ENCODE data around the gene SYNGR1.

Gene SYNGR1

DNA sequence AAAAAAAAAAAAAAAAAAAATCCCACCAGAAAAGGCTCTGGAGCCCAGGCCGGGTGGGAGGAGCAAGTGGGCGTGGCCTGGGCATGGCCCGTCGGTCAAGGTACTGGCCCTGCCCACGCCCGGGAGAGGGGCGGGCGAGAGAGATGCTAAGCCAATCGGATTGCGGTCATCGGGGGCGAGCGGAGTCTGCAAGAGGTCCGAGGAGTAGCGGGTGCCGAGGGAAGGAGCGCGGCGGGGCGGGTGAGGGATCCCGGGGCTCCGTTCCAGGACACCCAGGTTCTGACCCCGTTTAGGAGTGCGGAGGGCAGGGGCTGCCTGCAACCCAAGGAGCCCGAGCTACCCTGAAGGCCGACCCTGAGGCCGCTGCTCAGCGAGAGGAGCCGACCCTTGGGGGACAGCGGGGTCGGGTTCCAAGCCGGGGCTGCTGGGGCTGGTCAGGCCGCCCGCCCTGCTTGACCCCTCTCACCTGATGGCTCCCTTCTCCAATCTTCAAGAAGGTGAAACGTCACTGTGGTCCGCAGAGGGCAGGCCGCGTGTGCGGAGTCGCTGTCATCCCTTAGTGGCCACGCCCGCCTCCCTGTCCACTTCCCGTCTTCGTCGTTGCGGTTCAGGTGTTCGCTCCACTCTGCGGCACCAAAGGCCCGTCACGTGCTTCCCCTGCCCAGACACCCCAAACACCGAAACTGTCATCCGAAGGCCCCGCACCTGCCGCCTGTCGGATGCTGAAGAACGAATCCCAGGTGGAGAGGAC is 38.6 kb downstream of the SYNGR1 start:
- TF ChIP-seq, protein P1, sequence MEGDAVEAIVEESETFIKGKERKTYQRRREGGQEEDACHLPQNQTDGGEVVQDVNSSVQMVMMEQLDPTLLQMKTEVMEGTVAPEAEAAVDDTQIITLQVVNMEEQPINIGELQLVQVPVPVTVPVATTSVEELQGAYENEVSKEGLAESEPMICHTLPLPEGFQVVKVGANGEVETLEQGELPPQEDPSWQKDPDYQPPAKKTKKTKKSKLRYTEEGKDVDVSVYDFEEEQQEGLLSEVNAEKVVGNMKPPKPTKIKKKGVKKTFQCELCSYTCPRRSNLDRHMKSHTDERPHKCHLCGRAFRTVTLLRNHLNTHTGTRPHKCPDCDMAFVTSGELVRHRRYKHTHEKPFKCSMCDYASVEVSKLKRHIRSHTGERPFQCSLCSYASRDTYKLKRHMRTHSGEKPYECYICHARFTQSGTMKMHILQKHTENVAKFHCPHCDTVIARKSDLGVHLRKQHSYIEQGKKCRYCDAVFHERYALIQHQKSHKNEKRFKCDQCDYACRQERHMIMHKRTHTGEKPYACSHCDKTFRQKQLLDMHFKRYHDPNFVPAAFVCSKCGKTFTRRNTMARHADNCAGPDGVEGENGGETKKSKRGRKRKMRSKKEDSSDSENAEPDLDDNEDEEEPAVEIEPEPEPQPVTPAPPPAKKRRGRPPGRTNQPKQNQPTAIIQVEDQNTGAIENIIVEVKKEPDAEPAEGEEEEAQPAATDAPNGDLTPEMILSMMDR (IDR thresholded peaks at IDR 0.05; ENCODE audit: insufficient read depth, low read length, missing control alignments), result no peak
- ChIA-PET POLR2A (interaction anchor here (0.7 kb wide), 2 partner anchors 11 to 13 kb away, joined by 3 to 4 read pairs; partner anchors contain the start of gene TAB1), CTCF (interaction anchor here (2.1 kb wide), 1 partner anchor 18 kb away, joined by 9 read pairs; no protein-coding TSS in a partner anchor)
- peak overlapping the region; percentile 58 for H3K4me3 ChIP-seq (ENCODE audit: low read depth, low read length)
- no peak for DNase-seq (ENCODE audit: low read depth, low spot score)

DNA sequence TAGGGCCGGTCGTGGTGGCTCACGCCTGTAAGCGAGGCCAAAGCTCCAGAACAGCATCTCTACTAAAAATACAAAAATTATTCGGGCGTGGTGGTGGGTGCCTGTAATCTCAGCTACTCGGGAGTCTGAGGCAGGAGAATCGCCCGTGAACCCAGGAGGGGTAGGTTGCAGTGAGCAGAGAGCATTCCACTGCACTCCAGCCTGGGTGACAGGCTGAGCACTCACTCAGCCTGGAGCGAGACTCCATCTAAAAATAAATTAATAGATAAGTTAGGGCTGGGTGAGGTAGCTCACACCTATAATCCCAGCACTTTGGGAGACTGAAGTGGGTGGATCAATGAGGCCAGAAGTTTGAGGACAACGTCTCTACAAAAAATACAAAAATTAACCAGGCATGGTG is 39.6 kb downstream of the SYNGR1 start:
- TF ChIP-seq, protein P1 (IDR thresholded peaks at IDR 0.05; ENCODE audit: insufficient read depth, low read length, missing control alignments), result no peak
- no peak overlapping the region for H3K4me3 ChIP-seq (ENCODE audit: low read depth, low read length)
- no peak for DNase-seq (ENCODE audit: low read depth, low spot score)
- POLR2A ChIA-PET, result no interaction called here
- CTCF ChIA-PET, result interaction anchor here (0.7 to 2.1 kb wide), 3 partner anchors 10 to 24 kb away, joined by 3 to 9 read pairs (median 7); partner anchors contain the start of gene TAB1

DNA sequence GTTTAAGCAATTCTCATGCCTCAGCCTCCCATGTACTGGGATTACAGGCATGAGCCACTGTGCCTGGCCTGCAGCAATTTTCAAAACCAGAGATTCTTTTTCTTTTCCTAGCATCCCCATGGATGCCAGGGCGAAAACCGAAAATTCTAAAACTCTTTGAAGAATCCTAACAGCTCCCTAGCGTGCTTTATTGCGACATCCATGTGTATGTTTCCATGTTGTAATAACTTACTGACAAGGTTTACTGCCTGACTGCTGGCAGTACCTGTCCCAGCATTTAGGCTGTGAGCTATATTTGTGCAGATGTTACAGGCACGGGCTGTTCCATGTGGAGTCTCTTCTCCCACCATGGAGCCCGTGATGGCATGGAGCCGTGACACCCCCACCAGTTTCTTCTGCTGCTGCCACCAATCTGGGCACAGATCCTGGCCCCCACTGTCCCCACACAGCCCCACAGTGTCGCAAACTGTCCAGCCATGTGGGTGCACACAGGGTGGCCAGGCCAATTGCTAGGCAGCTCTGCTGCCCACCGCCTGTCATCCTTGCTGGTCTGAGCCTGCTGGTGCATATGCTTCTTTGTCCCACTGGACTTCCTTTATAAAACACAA is 42.7 kb downstream of the SYNGR1 start:
- TF ChIP-seq, protein P1 (IDR thresholded peaks at IDR 0.05; ENCODE audit: insufficient read depth, low read length, missing control alignments), result no peak
- ChIA-PET POLR2A (no interaction called here), CTCF (interaction anchor here (0.7 to 1.5 kb wide), 5 partner anchors 49 to 1015 kb away, joined by 3 to 5 read pairs (median 3); no protein-coding TSS in a partner anchor)
- DNase-seq (ENCODE audit: low read depth, low spot score), result no peak
- no peak overlapping the region for H3K4me3 ChIP-seq (ENCODE audit: low read depth, low read length)

DNA sequence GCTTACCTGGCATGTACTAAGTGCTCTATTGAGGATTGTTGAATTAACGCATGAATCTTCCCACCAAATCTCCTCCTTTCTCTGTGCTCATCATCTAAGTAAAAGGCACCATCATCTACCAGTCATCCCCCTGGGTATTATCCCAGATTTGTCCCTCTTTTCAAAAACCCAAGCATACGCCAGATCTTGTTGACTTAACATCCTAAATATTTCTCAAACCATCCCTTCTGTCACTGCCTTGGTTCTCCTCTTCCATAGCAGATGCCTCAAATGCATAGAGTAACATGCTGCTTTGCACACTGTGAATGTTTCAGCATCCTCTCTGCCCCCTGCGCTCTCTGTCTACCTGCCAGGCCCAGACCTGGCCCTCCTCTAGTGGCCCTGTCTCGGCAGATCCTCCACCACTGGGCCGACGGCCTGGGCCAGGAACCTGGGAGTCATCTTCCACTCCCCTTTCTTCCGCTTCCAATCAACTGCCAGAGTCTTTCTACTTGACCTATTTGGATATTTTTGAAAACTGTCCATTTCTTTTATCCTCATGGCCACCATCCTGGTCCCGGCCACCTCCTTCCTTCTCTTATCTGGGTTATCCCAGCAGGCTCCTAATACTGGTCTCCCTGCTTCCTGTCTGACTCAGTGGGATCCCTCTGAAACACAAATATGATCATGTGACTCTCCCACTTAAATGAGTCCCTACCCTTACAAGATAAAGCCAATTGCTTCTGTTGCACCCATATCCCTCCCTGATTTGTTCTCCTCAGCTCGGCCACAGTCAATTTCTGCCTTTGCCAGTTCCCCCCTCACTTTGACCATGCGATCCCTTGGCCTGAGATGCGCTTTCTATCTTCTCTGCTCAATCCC is 46.4 kb downstream of the SYNGR1 start:
- no peak for DNase-seq (ENCODE audit: low read depth, low spot score)
- CTCF ChIA-PET, result no interaction called here
- POLR2A ChIA-PET, result no interaction called here
- TF ChIP-seq, protein P1 (IDR thresholded peaks at IDR 0.05; ENCODE audit: insufficient read depth, low read length, missing control alignments), result no peak
- no peak overlapping the region for H3K4me3 ChIP-seq (ENCODE audit: low read depth, low read length)

DNA sequence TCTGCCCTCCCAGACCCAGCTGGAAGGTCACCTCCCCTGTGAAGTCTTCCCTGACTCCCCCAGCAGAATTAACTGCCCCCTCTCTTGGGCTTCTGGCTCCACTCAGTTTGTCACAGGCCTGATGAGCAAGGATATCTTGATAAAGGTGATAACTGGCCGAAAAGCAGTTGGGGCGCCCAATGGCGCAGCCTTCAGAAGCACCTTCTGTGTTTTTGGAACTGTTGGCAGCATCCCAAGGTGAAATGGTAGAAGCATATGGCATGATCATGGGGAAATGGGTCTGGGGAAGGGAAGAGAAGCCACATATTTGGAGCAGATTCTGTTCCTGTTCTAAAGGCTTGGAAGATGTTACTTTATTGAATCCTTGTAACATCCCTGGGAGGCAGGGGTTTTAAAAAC is 47.0 kb downstream of the SYNGR1 start:
- no peak for DNase-seq (ENCODE audit: low read depth, low spot score)
- H3K4me3 ChIP-seq (ENCODE audit: low read depth, low read length), result no peak overlapping the region
- CTCF ChIA-PET, result no interaction called here
- TF ChIP-seq, protein P1 (IDR thresholded peaks at IDR 0.05; ENCODE audit: insufficient read depth, low read length, missing control alignments), result no peak
- POLR2A ChIA-PET, result no interaction called here
